CD4-positive, alpha-beta T cell treated with Interleukin-15 for 4 hours (primary cell): ENCODE measurements around the gene MSI2.
"Not testable (repeated sequence)": the region's sequence is repeated elsewhere in the genome, so short reads cannot be mapped to it uniquely, and the experiment has no call there.

Experiments used
- DNase-seq: peaks from one replicate; pipeline ENCODE4 v3.0.0-alpha.2; 2020; ENCODE audit warnings: low spot score

MSI2 gene

DNA sequence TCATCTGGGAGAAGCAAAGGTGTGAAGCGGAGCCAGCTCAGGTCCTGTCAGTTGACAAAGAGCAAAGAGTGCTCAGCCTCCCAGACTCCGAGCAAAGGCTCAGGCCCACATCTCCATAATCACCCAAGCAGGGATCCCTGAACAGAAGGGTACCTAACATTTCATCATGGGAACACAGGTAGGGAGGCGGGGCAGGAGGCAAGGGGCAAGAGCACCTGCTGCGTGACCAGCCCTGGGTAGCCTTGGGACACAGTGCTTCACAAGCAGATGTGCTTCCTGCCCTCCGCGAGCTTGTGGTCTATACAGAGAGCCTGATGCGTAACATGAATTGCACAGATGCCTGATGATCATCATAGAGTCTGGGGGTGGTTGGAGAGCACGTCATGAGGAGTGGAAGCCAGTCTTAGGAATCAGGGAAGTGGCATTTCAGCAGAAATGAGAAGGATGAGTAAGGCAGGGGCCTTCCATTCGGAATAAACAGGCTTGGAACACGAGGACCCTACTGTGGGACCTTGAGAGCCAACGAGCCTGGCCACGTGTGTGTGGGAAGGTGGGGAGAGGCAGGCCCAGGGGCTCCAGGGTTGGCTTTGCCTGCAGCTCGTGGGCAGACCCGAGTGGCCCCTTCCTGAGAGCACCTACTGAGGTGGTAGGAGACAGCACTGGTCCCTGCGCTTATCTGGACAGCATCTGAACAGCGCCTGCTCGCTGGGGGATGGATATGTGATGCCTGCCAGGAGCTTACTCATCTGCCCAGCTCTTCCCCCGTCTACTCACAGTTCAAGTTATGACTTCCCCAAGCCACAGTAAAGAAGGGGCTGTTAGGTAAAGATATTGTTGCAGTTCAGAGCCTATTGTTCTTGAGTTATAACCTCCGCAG, 363.0 kb downstream of the MSI2 start:
- DNase-seq, result no peak

- no peak for DNase-seq
These were observed 364.3 kb downstream of the MSI2 start for GRCh38 chr17:57620576-57620975.

DNA sequence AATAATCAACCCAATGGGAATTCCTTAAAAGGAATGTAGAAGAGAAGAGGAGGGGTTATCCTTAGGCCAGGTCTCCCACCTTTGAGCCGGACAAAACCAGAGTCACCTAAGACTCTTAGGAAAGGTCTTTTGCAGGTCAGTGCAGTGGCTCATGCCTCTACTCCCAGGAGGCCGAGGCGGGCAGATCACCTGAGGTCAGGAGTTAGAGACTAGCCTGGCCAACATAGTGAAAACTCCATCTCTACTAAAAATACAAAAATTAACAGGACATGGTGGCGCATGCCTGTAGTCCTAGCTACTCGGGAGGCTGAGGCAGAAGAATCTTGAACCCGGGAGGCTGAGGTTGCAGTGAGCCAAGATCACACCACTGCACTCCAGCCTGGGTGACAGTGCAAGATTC, 365.5 kb downstream of the MSI2 start:
- DNase-seq, result not testable (repeated sequence)

DNA sequence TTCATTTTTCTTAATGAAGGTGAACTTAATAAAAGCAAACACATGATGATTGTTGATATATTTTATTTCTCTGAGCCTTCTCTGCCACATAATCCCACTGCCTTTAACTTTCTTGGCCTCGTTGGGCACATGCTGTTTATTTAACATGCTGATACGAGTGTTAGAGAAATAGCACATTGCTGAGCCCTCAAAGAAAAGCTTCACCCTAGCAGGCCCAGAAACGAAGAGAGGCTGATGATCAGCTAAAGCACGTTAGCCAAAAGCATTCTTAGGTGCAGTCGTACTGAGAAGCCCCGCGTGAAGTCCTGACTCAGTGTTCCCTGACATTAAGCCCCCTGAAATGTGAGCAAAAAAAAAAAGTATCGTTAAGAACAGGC, 366.0 kb downstream of the MSI2 start:
- DNase-seq, result no peak

DNA sequence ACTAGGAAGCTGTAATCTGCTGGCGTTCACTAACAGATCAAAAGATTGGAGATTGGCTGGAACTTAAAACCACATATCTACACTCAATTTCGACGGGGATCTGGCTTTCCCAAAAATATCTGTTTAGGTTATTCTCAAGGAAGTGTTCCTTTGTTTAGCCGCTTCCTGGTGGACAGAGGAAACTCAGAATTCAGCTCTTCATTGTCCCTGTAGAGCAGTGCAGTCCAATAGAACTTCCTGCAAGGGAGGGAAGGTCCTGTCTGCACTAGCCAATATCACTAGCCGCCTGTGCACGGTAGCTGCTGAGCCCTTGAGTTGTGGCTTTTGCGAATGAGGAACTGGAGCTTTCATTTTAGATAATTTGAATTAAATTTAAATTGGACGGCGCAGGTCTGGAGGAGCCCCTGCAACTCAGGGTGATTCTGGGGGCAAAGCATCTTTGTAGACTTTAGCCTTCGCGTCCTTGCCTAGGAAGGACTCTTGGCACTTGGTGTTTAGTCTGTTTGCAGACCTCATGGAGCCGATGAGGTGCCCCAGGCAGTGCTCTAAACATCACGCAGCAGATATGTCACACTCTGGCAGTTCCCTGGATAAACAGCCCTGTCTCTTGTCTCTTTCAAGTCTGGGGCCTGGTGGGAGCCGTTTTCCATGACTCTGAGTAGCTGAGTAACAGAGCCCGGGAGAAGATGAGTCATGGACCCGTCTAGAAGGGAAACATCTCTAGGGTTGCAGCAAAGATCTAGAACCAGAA, 366.5 kb downstream of the MSI2 start:
- DNase-seq, result no peak

- no peak for DNase-seq
These were observed 367.3 kb downstream of the MSI2 start for GRCh38 chr17:57623620-57624019.

GRCh38 chr17:57624386-57624785, 368.1 kb downstream of the MSI2 start:
- DNase-seq, result no peak

DNA sequence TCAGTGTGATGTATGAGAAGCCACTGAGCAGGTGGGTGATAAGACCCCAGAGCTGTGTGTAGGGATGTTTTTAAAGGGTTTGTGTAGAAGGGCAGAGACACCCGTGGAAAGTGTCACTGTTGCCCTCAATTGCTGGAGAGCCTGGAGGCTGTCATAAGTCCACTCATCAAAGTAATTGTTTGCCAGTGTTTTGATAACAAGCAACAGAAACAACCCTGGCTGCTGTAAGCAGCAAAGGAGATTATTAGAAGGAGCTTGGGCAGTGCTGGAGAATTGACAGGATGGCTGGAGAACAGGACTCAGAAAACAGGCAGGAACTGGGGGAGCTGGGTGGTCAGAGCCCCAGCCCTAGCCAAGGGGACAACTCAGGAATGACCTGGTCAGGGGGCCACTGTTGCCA, 369.2 kb downstream of the MSI2 start:
- DNase-seq, result no peak

DNA sequence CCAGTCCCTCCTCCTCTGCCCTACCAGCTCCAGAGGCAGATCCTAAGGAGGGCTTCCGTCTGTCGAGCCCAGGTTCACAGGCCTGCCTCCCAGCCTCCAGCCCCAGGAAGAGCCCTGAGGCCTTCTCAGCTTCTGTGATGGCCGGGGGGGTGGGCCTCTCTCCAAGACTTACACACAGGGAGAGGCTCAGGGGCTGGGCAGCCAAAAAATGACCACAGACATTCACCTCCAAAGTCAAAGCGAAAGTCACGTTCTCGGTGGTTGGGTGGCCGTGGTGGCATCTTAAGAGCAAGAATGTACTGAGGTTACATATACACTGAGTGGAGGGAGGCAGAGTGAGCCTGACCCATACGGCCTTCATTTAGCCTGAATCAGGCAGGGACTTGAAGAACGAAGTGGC, 369.6 kb downstream of the MSI2 start:
- DNase-seq, result no peak

- no peak for DNase-seq
These were observed 370.3 kb downstream of the MSI2 start for GRCh38 chr17:57626520-57627210.

GRCh38 chr17:57627591-57627990, 371.3 kb downstream of the MSI2 start:
- no peak for DNase-seq

- no peak for DNase-seq
These were observed 372.1 kb downstream of the MSI2 start for GRCh38 chr17:57628421-57628820.

- DNase-seq, result no peak
These were observed 373.1 kb downstream of the MSI2 start for GRCh38 chr17:57629470-57629869.

GRCh38 chr17:57629886-57630285, 373.6 kb downstream of the MSI2 start:
- DNase-seq, result no peak

DNA sequence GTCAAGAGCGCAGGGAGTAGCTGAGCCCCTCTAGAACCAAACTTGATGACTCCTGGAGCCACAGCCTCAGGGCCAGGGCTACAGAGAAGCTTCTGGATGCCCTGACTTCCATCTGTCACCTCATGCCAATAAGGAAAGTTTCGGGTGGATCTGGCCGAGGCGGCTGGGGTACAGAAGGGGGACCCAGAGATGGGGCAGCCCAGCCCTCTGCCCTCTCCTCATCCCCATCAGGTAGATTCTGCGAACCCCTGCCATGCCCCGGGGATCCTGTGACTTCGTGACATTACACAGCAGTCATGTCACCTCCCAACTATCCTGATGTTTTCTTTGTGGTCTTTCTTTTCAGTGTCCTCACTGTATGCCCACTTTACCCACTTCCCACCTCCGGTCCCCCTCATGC, 374.4 kb downstream of the MSI2 start:
- DNase-seq, result no peak

GRCh38 chr17:57631871-57632270, 375.5 kb downstream of the MSI2 start:
- DNase-seq, result no peak

DNA sequence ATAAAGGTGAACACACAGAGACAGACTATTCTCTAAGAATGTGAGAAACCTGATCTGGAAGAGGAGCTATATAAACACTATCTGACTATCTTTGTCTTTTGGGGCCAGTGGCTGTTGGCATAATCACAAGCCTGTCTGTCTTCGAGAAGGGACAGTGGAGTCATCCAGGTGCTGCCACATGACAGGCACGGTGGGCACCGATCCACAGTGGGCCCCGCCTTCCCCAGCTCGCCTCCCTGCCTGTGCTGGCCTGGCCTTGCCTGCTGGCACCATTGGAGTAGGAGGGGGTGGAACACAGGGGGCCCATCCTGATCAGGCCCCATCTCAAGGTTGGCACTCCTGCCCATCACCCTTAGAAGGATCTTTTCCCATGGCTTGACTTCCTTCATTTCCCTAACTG, 376.0 kb downstream of the MSI2 start:
- DNase-seq, result no peak

- no peak for DNase-seq
These were observed 376.9 kb downstream of the MSI2 start for GRCh38 chr17:57633236-57633635.

GRCh38 chr17:57634713-57635465, 378.6 kb downstream of the MSI2 start:
- DNase-seq, result no peak

DNA sequence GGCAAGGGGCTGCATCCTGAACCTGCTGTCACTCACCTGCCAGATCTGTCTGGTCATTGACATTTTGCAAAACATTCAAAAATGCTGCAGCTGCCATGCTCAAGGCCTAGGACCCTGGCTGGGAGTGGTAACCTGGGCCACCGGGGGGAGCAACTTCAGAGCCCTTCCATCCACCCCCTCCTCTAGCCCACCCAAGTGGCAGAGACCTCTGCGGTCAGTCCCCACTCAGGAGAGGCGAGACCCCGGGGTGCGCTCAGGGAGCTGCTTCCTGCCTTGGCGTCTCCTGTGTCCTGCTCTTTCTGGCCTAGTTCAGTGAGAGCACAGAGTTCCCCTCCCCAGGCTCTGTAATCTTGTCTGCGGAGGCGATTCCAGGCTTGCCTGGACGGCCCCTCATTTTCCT, 380.0 kb downstream of the MSI2 start:
- no peak for DNase-seq

GRCh38 chr17:57636985-57637665, 380.8 kb downstream of the MSI2 start:
- no peak for DNase-seq

DNA sequence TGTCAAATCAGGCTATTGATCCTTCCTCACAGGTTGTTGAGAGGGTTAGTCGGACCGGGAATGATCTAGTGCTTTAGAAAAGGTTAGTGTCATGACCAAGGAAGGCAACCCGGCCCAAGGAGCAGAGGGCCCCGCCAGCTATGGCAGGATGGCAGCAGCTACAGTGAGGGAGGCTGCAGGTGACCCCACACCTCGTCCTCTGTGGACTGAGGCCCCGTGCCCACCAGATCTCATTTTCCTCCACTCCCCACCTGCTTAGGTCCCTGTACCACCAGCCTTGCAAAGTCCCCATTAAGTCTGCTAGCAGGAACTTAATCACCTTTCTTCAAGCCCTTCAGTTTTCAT, 381.3 kb downstream of the MSI2 start:
- no peak for DNase-seq
